Renal cortex interstitium (tissue), 11 donors: ENCODE measurements around the gene LRRK1. TPM values are rescaled to one million over a fixed set of nuclear protein-coding genes. Genes with fewer than 3 reads are reported as not detected.

Experiments used
- DNase-seq, 11 donors: peaks; one replicate each; pipeline ENCODE4 v3.0.0-alpha.2; 2013; ENCODE audit warnings: low read depth in 9 of 11, low spot score in 4 of 11; ENCODE audit errors: extremely low read depth in 1 of 11
- polyA plus RNA-seq, 3 donors: library from polyadenylated mRNA; unstranded; fragments of 120-200 nt; gene quantifications; one replicate each; pipeline ENCODE4 v1.2.1, GENCODE V29; 2013; ENCODE audit not compliant: insufficient read length in 3 of 3

Gene LRRK1
- polyA plus RNA-seq, 3 donors, result 3.1 to 6.1 (median 3.2) TPM

DNA sequence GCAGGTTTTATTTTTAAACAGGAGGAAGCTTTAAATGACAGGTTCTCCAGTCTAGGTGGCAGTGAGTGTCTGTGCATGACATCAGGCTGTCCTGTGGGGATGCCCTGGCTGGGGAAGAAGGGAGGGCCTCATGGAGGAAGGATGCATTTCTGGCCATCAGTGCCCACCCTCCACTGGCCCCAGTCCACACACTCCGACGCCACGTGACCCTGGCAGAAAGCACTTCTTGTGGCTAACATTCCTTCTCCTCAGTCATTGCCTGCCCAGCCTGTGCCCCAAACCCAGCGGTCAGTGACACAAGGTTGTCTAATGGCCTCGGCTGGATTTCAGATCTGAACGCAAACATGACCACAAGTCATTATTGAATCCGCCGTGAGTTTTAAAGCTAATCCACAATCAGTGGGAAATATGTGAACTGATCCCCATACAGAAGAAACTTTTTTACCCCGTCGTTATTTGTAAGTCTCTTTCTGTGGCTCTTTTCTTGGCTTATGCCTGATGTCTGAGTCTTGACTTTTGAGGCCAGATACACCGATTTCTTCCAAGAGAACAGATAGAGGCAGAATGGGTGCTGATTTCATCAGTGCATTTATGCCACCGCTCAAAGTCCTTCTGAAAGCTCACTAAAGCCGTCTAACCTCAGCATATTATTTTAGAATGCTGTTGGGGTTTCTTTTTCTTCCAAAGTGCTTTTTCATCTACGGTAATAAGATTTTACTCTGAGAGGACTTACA lies 17.3 kb upstream of the LRRK1 start:
- DNase-seq, result no peak

DNA sequence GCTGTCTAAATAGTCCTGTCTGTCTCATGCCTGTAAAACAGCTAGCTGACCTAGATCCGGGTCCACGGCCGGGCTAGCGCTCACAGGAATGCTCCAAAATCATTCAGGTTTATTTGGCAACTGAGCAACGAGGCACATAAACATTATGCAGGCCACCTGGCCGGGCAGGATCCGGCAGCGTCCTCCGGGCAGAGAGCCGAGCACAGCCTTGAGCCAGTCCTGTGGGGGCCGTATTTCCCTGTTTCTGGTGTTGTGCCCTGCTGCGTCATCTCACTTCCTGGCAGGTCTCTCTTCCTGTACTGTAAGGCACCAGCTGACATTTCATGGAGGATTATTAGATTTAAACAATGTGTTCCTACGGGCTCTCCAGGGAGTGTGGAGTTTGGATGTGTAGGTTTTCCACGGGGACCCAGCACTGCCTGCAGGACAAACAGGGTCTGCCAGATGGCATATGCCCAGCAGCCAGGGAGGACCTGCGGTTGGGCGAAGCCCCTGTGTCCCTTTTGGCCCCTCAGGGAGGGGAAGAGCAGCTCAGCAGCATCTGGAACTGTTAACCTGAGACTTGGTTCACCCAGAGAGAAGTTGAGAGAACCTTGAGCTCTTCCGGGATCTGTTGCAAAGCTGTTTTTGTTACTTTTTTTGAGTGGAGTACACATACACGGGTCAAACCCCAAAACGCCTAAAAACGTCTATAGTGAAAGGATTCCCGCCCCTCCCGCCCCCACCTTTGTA lies 16.6 kb upstream of the LRRK1 start:
- DNase-seq, result peak in 9 of 11 donors; percentile 59 to 83 (median 76)

DNA sequence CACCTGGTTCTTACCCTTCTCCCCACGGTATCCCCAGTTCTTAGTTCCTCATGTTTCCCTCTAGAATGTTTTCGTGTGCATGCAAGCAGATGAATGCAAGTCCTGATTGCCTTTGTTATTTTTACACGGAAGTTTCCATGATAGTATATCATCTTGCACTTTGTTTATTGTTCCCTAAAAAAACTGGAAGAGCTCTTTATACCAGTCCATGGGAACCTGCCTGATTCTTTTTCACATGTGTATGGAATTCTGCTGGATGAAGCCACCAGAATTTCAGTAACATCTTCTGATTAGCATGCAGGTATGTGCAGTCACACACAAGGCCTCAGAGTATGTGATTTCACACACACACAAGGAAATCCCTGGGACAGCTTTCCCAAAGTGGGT lies 16.0 kb upstream of the LRRK1 start:
- DNase-seq, result no peak

DNA sequence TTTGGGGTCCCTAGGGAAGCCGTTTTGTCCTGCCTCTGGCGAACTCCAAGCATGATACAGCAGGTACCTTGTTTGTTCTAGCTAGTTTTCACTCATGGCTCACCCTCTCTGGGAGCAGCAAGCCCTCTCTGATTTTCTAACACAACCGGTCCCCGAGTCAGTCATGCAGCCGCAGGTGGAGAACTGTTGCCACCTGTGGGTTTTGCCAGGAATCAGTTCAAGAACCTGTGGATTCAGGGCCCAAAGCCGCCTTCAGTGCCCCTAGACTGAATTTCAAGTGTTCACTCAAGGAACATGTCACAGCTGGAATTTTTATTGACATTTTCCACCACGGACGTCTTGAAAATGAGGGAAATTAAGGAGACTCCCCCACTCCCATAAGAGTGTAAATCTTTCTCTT lies 13.3 kb upstream of the LRRK1 start:
- DNase-seq, result no peak

DNA sequence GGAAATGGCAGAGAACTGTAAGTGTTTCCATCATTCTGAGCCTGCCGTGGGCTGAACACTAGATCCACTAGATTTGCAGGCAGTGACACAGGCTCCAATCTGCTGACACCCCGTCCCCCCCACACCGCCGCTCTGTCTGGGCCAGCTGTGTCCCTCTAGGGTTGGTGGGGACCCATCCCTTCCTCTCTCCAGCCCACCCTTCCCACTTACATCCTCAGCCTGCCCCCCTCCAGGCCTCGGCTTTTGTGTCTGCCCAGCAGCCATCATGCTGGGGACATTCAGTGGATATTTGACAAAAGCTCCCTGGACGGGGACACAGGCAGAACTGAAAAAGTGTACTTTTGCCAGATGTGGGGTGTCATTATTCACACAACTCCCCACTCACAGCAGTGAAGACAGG lies 10.7 kb upstream of the LRRK1 start:
- DNase-seq, result no peak

DNA sequence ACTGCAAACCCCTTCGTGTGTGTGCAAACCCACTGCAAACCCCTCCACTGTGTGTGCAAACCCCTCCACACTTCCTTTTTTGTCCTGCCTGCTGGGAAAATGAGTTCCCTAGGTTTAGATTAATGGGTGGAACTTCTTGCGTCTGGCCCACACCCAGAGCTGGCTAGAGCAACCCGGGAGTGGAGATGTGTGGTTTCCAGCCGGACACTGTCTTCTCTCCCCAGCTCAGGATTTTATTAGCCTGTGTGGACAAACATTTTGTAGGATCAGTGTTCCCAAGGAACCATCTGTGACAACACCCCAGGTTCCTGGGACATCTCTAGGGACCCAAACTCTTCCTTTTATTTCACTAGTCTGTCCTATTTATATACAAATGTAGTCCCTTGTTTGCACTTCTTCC lies 9.6 kb upstream of the LRRK1 start:
- DNase-seq, result no peak

DNA sequence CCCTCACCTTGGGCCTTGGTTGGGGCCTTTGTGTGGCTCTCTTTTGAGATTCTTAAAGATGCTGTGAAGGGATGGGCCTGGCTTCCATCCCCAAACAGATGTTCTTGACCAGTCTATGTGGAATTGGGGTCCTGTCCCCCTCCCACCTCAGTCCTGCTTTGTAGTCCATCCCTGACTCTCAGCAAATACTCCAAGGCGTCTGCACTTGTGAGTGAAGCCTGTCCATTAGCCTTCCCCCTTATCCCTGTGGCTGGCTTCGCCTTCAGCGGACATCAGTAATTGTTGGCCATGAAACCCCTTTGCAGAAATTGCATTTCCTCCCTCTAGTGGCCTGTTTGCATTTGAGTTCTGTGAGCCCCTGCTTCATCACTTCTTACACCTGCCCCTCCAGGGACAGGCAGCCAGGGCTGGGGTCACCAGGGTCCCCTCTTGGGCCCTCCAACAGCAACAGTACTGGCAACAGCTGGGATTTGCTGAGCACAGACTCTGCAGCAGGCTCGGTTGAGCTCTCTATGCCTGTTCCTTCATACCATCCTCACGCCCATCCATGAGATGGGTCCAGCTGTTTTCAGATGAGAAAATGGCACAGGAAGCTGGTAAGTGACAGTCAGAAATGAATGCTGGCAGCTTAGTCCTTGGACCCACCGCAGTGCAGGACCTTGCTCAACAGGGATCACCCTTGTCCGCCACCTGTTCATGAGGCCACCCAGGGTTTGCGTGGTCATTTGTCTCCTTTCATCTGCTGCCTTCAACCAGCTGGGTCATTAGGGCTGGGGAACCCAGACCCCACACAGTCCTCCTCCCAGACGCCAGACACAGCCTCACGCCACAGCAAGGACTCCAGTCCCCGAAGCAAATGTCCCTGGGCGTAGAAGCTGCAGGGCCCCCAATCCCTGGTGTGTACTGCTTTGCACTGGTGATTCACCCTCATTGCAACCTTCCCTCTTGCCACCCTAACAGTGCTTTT lies 8.9 kb upstream of the LRRK1 start:
- no peak for DNase-seq

DNA sequence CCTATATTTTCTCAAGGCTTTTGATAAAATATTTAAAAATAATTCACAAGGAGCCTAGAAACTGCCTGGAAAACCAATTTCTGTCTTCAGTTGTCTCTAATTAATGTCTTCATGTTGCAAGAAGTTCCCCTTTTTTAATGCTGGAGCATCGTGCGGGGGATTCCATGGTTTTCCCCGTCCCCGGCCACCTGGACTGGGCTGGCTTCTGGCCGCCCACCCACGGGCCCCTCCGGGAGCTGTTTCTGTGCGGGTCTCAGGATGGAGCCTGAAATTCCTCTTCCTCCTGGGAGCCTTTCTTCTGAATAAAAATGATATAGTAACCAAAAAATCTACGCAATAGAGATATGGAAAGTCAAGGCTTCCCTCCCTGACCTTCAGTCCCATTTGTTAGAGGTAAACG lies 8.1 kb upstream of the LRRK1 start:
- DNase-seq, result no peak

DNA sequence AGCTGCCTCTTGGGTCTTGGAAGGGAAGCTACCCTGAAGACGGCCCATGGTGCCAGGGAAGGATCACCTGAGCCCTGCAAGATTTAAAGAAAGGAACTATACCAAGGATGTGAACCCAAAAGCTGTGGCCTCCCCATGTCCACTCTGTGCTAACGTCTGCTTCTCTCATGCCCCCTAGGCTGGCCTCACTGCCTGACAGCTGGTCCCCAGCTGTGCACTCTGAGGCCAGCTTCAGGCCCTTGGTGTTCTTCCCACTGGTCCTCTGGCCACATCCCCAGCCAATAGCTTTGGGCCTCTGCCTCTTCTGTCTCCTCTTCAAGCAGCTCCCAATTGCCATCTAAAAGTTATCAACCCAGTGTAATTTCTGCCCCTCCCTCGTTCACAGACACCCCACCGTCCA lies 5.2 kb upstream of the LRRK1 start:
- no peak for DNase-seq

DNA sequence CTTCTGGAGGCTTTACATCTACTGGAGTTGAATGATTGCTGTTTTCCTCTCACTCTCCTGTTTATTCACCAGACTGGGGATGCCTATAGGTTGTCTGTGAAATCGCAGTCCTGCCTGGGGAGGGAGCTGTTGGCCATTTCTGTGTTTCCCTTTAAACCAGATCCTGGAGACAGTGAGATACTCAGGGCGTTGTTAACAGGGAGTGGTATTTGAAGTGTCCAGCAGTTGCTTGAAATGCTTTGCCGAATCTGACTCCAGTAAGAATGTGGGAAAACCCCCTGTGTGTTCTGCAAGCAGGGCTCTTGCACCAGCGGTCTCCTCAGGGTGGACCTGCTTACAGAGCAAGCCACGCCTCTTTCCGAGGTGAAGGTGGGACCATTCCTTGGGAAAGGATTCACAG lies 4.3 kb upstream of the LRRK1 start:
- DNase-seq, result no peak

DNA sequence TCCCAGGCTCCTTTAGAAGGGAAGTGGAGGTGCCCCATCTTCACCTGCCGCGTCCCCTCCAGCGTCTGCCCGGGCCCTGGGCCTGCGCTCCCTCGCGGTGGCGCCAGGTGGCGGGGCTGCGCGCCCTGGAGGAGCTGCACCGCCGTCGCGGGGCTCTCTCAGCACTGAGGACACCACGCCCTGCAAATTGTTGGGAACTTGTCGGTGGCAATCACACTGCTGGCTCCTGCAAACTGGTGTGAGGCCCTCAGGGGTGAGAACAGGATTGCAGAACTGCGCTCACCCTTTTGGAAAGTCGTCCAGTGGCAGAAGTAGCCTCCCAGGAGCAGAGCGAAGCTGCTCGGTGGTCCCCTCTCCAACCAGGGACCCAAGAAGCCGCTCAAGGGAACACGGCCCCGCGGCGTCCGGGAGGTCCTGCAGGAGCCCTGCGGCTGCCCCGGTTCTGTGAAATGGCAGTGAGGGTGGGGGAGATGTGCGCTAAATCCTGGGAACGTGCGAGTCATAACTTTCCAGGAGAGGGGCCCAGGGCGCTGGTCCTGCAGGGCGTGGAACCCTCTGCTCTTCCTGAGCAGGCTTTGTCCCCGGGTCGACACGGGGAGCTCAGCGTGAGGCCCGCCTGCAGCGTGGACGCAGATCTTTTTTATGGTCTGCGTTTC lies 995 bp upstream of the LRRK1 start:
- DNase-seq, result peak in 1 of 11 donors; percentile 62

DNA sequence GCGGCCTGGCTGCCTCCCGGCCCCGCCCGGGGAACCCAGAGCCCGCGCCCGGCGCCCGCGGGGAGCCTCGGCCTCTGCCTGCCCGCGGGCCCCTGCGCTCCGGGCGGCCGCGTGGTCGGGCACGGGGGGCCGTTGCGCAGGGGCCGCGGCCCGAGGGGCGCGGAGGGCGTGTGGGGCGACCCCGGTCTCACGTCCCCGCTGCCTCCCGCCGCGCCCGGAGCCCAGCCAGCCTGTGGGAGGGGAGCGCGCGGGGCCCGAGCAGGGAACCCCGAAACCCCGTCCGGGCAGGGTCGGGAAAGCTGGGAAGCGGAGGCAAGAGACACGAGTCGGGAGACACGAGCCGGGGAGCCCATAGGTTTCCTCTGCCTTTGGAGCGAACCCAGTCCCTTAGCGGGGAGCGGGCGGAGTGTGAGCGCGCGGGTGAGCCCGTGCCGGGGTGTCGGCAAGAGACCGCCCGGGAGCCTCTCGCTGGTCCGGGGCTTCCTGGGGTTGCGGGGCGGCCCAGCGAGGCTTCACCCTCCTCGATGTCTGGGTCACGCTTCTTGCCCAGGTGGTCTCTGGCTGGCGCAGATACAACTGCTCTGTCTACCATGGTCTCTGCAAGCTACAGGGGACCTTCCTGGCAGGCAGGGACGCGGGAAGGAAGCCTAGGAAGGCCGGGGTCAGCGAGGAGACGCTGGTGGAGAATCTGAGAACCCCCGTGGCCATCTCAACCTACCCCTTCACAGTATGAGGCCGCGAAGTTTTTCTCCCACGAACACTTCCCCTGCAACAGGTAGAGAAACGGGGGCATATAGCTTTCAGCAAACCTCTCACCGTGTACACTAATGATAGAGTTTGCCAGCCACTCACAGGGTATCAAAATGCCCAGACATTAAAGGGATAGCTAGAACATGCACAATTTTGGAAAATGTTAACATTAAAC lies 586 bp downstream of the LRRK1 start:
- no peak for DNase-seq

DNA sequence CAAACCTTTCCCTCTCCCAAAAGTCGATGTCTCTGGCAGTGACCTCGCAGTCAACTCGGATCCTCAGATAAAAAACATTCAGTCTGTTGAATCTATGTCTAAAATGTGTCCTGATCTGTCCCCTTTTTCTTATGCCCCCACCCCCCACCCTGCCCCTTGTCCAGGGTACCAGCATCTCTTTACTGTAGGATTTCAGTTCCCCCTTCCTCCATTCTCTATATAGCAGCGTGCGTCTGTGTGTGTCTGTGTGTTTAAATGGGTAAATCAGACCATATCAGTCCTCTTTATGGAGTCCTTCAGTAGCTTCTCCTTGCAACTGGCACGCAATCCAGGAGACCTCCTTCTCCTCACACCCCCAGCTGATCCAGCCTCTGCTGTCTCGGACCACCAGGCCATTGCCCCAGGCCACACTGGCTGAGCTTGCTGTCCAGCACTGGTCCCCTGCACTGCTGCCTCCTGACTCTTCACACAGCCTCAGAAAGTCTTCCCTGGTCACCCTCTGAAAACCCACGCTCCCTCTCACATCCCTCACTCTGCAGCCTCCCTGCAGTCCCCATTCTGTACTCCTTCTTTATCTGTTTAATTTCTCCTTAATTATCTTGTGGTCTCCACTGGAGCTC lies 1.5 kb downstream of the LRRK1 start:
- DNase-seq, result no peak

DNA sequence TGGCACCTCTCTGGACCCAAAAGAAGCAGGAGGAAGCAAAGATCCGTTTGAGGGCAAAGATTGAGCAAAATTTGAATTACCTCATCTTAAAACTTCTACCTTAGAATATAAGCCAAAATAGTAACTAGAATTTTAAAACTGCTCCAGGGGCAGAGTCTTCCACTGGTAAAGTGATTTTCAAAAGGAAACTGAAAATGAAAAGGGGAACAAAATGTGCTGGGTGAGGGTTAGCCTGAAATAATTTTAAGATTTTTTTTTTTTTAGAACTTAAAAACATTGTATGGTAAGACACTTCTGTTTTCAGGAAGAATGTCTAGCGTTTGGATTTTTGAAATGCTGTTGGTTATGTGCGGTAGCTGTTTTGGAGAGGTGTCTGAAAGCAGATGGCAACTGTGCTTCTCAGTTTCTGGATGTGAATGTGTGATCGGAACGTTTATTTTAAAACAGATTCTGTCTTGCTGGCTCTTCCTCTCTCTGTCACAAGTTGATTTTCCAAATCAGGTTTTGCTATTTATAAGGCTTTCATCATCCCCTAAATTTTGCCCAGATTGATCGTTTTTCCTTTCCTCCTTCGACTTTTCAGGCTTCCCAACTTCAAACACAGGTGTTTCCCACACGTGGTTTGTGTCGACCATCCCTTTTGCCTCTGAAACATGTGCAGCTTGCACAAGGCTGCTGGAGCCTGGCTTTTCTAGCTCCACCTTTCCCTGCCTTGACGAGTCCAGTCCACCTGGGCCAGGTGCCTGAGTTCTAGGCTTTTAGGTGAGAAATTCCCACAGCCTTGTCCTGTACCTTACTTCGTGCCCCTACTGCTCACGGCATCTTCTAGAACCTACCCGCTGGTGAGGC lies 3.3 kb downstream of the LRRK1 start:
- no peak for DNase-seq

DNA sequence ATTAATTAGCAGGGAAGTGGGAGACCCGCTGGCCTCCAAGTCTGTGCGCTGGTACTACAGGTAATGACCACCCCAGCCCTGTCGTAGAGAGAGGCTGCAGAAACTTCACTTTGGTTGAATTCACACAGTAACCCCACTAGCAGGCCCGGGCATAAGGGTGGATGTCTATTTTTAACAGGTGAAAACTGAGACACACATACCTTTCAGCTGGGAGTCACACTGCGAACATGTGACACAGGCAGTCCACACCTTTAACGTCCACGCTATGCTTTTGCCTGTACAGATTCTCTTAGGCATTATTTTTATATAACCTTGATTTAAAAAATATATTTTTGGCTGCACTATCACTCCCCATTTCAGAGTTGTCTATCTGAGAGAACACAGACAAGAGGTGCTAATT lies 3.9 kb downstream of the LRRK1 start:
- no peak for DNase-seq

DNA sequence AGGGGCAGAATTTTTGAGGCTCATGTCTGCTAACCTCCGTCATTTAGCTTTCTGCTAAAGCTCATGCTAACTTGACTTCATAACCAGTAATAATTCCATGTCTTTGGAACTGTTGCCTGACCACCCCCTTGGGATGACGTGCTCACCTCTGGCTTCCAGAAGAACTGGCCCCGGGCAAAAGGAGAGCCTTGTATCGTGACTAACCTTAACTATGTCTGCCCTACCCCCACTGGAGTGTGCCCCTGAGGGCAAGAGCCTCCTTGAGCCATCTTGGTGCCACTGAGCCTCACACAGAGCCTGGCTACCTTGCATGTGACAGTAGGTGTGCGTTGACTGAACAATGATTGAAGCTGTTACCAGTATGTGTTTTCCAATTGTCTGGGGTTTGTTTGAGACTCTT lies 4.7 kb downstream of the LRRK1 start:
- no peak for DNase-seq

DNA sequence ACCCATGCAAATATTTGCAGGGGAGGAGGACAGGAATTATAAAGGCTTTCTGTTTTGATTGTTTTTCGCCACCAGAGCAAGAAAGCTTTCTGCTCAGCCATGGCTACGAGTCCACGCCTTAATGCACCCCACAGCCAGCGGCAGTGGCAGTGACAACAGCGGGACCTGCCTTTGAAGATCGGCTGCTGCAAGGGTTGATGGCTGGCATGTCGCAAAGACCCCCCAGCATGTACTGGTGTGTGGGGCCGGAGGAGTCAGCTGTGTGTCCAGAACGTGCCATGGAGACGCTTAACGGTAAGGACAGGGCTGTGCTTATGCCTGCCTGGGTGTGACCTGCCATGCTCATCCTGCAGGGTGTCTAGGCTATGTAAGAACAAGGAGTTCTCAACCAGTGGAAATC lies 5.3 kb downstream of the LRRK1 start:
- DNase-seq, result no peak
